Activated T-helper 1 cell treated with anti-CD3 and anti-CD28 coated beads, Interleukin-12 subunit alpha, Interleukin-12 subunit beta, Interleukin-2, Interleukin-4 antibody, amounts not matched to agents 30 ng/mL and 10 ng/mL and 1 ng/mL, durations not matched to agents 14 hours and 24 hours and 36 hours (primary cell): ENCODE measurements around the gene HNRNPLL. TPM values are rescaled to one million over a fixed set of nuclear protein-coding genes. Genes with fewer than 3 reads are reported as not detected.

Experiments used
- total RNA-seq: library from RNA; stranded (reverse); gene quantifications from 2 replicates; pipeline ENCODE4 v1.2.3, GENCODE V29; 2022

HNRNPLL gene
- total RNA-seq, 1 donor from 2014 or later: 85.8 TPM

Other genes starting within 250 kb of the HNRNPLL start
- 62.1 and 72.5 TPM in 2 replicates for gene ATL2, start 225.7 kb downstream of the HNRNPLL start, total RNA-seq
- gene GALM, start 63.2 kb upstream of the HNRNPLL start, total RNA-seq: 77.0 and 78.4 TPM in 2 replicates
- 417 and 422 TPM in 2 replicates for gene SRSF7, start 148.4 kb upstream of the HNRNPLL start, total RNA-seq
- 34.9 and 36.0 TPM in 2 replicates for gene GEMIN6, start 175.3 kb upstream of the HNRNPLL start, total RNA-seq